GM12864 (cell line): Measurements from ENCODE around the gene MRPL18.

Experiments
- DNase-seq: peaks from one replicate; pipeline ENCODE4 v3.0.0-alpha.2; 2011; ENCODE audit warnings: low read depth
- H3K4me3 ChIP-seq: 2 replicates; pipeline ENCODE4 v1.5.1; 2011; ENCODE audit warnings: mild to moderate bottlenecking, low read depth, low read length, control low read depth
- TF ChIP-seq, protein P1 (sequence below): IDR thresholded peaks from 2 replicates; pipeline ENCODE4 v1.5.1; 2011; ENCODE audit warnings: low read depth, mild to moderate bottlenecking, moderate library complexity, low read length, control low read depth, inconsistent platforms; ENCODE audit errors: missing control alignments

MRPL18 gene

DNA sequence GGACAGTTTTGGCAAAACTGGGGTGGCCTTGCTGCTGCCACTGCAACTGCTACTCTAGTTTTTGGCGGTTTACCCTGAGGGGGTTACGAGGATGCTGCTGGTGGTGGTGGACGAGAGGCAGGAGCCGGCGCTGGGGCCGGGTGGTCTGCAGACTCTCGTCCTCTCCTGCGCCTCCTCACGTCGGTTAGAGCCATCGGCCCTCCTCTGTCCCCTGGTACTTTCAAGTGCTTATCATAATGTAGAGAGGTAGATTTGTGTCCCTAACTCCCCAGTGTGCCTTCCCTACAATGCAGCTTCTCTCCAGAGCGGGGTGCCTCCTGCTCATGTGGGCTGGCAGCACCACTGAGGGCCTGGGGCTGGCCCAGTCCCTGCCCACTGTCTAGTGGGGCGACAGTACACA, 35.7 kb downstream of the MRPL18 start:
- H3K4me3 ChIP-seq, result no peak overlapping the region
- TF ChIP-seq, protein P1, sequence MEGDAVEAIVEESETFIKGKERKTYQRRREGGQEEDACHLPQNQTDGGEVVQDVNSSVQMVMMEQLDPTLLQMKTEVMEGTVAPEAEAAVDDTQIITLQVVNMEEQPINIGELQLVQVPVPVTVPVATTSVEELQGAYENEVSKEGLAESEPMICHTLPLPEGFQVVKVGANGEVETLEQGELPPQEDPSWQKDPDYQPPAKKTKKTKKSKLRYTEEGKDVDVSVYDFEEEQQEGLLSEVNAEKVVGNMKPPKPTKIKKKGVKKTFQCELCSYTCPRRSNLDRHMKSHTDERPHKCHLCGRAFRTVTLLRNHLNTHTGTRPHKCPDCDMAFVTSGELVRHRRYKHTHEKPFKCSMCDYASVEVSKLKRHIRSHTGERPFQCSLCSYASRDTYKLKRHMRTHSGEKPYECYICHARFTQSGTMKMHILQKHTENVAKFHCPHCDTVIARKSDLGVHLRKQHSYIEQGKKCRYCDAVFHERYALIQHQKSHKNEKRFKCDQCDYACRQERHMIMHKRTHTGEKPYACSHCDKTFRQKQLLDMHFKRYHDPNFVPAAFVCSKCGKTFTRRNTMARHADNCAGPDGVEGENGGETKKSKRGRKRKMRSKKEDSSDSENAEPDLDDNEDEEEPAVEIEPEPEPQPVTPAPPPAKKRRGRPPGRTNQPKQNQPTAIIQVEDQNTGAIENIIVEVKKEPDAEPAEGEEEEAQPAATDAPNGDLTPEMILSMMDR, result no peak
- no peak for DNase-seq

DNA sequence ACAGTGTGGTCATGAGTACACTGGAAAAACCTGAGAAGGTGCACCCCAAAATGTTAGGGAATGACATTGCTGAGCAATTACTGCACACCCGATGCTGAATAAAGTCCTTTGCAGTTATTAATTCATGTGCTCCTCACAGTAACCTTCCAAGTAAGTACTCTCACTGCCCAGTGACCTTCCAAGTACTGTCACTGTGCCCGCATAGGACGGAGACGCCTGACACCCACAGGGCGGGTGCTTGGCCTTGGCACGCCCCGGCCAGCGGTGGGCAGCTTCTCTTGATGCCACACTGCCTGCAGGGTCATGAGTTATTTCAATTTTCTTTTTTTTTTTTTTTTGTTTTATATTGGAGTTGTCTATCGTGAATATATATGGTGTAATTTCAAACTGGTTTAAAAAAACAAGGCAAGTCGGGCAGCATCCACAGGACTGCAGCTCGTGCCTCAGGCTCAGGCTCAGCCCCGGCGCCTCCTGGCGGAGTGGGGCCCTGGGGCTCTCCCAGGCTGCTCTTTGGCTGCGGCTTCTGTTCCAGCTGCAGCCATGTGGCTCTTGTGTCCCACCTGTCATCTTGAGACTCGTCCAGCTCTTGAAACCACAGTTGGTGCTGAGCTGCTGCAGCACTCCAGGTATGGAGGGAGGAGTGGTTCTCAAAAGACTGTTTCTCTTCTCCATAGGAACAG, 36.8 kb downstream of the MRPL18 start:
- H3K4me3 ChIP-seq, result no peak overlapping the region
- TF ChIP-seq, protein P1, result no peak
- no peak for DNase-seq

- H3K4me3 ChIP-seq, result no peak overlapping the region
- no peak for DNase-seq
- TF ChIP-seq, protein P1, result no peak
Measured at GRCh38 chr6:159828074-159828473, 37.8 kb downstream of the MRPL18 start.

DNA sequence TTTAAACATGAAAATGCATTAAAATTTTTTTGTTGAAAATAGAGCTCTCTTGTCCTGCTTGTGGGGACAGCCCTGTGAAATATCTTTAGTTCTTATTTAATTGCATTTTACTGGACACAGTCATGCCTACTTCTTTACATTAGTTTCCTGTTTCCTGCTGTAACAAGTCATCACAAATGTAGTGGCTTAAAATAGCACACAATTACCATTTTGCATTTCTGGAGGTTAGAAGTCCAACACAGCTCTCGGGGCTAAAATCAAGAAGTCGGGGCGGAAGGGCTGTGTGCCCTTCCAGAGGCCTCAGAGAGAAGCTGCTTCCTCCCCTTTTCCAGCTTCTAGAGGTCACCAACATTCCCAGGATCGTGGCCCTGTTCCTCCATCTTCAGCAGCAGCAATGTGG, 39.3 kb downstream of the MRPL18 start:
- no peak for DNase-seq
- H3K4me3 ChIP-seq, result no peak overlapping the region
- TF ChIP-seq, protein P1, result no peak

DNA sequence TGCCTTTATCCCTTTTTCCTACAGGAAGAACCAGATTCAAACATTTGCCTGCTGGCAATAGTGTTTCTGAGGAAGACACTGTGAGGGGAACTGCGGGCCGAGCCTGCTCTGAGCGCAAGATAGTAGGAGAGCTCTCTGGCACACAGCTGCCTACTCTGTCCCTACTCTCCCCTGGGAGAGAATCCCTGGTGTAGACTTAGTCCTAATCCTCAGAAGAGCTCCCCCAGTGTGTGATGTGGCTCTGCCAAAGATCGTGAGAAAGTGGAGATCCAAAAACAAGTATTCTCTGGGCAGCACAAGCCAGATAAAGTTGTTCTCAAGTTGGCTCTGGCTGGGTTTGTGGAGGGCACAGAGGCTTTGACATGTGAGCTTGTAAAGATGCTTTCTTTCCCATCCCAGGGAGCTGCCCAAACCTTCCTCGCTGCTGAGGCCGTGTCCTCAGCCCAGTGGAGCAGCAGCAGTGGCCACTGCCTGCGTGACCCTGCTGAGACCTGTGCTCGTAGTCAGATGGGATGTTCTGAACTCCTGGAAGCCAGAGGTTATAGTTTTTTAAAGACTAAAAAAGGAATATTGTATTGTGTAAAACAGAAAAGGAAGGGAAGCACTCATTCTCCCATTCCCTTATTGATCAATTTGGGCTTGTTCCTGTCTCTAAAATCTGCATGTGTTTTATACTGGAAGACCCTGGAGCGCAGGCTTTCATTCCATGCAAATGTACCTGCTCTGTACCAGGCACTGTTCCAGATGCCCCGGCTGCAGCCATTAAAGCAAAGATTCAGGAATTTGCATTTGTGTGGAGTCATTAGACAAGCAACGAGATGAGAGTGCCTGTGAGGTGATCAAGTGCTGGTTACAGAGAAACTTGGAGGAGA, 40.5 kb downstream of the MRPL18 start:
- TF ChIP-seq, protein P1, result no peak
- no peak for DNase-seq
- H3K4me3 ChIP-seq, result no peak overlapping the region

GRCh38 chr6:159831373-159831679, 41.1 kb downstream of the MRPL18 start:
- no peak for DNase-seq
- TF ChIP-seq, protein P1, result no peak
- H3K4me3 ChIP-seq, result no peak overlapping the region

- no peak overlapping the region for H3K4me3 ChIP-seq
- TF ChIP-seq, protein P1, result no peak
- no peak for DNase-seq
Measured at GRCh38 chr6:159832946-159833345, 42.7 kb downstream of the MRPL18 start.
